Epithelial cell of esophagus (primary cell): Measurements from ENCODE around the gene KCNIP1.
"Not testable (repeated sequence)": the region's sequence is repeated elsewhere in the genome, so short reads cannot be mapped to it uniquely, and the experiment has no call there.

Source experiments
- DNase-seq: peaks from one replicate; pipeline ENCODE4 v3.0.0; 2010; ENCODE audit warnings: low read depth
- H3K4me3 ChIP-seq: 2 replicates; pipeline ENCODE4 v1.5.1; 2011; ENCODE audit warnings: mild to moderate bottlenecking, low read length, control low read depth
- TF ChIP-seq, protein P1 (sequence below): IDR thresholded peaks from 2 replicates; pipeline ENCODE4 v1.5.1; 2011; ENCODE audit warnings: low read depth, mild to moderate bottlenecking, low read length, control low read depth, inconsistent platforms; ENCODE audit not compliant: insufficient read depth; ENCODE audit errors: missing control alignments

The KCNIP1 gene

DNA sequence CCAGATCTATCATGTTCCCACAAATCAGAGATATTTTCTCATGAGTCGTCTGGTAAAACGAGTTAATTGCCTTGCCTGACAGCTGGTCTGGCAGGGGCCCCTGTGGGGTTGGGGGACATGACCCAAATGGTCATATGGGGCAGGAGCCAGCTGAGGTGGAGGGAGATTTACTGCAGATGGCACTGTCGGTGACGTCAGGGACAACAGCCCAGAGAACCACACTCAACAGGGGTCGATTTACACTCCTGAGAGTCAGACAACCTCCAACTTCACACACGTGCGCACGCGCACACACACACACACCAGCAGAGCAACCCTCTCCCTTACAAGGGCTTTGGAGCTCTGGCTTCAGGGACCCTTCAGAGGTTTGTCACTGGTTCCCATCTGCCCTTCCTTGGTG lies 256.3 kb downstream of the KCNIP1 start:
- TF ChIP-seq, protein P1, sequence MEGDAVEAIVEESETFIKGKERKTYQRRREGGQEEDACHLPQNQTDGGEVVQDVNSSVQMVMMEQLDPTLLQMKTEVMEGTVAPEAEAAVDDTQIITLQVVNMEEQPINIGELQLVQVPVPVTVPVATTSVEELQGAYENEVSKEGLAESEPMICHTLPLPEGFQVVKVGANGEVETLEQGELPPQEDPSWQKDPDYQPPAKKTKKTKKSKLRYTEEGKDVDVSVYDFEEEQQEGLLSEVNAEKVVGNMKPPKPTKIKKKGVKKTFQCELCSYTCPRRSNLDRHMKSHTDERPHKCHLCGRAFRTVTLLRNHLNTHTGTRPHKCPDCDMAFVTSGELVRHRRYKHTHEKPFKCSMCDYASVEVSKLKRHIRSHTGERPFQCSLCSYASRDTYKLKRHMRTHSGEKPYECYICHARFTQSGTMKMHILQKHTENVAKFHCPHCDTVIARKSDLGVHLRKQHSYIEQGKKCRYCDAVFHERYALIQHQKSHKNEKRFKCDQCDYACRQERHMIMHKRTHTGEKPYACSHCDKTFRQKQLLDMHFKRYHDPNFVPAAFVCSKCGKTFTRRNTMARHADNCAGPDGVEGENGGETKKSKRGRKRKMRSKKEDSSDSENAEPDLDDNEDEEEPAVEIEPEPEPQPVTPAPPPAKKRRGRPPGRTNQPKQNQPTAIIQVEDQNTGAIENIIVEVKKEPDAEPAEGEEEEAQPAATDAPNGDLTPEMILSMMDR, result no peak
- no peak for DNase-seq
- no peak overlapping the region for H3K4me3 ChIP-seq

DNA sequence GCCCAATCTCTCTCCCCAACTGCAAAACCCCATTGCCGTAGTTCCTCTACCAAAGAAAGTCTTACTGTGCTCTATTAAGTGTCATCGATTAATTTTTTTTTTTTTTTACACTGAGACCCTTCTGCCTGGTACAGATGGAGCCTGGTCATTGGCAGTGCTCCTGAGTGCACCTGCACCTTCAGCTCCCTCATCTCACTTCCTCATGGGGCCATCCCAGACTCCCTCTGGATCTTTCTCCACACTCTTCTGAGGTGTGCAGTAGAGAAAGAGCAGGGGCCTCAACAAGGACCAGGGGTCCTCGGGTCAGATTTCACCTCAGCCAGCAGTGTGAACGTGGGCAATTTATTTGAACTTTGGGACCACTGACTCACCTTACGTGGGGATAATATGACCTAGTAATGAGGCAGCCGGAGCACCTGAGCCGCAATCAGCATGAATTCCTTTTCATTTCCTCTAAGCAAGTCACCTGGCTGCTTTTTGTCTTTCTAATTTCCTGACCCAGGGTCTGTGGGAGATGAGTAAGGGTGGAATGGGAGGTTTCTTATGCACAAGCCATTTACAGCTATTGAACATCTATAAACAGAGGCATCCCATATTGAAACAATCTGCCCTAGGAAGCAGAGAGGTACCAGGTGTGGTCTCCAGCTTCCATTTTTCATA lies 257.4 kb downstream of the KCNIP1 start:
- no peak overlapping the region for H3K4me3 ChIP-seq
- TF ChIP-seq, protein P1, result no peak
- DNase-seq, result no peak

DNA sequence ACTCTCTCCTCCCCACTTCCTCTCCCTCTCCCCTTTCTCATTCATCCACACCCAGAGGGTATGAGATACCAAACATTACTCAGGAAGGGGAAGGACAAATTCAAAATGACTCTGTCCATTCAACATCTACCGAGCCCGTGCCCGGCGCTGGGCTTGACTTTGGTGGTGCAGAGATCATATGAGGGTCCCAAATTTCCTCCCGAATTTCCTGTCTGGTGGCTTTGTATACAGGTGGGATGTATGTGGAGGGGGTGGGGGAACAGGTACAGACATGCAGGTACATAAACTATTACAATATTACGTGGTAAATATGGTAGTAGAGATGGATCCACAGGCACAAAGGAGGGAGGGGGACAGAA lies 257.9 kb downstream of the KCNIP1 start:
- no peak for DNase-seq
- no peak overlapping the region for H3K4me3 ChIP-seq
- TF ChIP-seq, protein P1, result no peak

DNA sequence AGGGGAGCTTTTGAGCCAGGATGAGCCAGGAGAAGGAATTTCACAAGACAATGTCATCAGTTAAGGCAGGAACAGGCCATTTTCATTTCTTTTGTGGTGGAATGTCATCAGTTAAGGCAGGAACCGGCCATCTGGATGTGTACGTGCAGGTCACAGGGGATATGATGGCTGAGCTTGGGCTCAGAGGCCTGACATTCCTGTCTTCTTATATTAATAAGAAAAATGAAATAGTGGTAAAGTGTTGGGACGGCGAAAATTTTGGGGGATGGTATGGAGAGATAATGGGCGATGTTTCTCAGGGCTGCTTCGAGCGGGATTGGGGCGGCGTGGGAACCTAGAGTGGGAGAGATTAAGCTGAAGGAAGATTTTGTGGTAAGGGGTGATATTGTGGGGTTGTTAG lies 258.5 kb downstream of the KCNIP1 start:
- DNase-seq, H3K4me3 ChIP-seq: not testable (repeated sequence)

DNA sequence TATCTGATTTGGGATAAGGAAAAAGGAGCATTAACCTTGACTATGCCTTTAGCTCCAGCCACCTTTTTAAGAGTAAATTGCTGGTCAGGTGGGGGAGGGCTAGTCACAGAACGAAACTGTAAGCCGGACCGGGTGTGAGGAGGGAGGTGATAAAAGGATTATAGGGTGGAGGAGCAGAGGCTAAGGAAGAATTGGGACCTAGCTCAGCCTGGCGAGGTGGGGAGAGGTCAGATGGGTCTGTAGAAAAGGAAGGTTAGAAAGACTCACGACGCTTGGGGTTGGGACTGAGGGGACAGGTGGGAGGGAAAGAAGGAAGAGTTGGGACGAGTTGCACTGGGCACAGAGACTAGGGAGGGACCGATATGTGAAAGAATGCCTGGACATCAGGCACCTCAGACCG lies 262.0 kb downstream of the KCNIP1 start:
- H3K4me3 ChIP-seq, DNase-seq: not testable (repeated sequence)

DNA sequence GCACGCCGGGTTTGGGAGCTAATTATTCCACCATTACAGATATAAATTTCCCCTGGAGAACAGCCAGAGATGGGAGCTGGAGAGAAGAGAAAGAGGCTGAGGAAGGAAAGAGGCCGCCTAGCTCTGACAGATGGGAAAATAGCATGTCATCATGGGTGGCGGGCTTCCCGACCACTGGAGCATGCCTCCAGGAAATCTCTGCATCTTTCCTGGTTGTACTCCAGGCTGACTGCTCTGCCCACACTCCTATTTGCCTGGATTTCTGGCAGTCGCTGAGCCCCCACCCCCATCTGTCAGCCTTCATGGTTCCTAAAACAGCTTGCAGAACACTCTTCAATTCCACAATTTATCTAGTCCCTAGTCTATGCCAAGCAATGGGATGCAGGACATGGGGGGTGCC lies 265.4 kb downstream of the KCNIP1 start:
- H3K4me3 ChIP-seq, result no peak overlapping the region
- DNase-seq, result no peak
- TF ChIP-seq, protein P1, result no peak

DNA sequence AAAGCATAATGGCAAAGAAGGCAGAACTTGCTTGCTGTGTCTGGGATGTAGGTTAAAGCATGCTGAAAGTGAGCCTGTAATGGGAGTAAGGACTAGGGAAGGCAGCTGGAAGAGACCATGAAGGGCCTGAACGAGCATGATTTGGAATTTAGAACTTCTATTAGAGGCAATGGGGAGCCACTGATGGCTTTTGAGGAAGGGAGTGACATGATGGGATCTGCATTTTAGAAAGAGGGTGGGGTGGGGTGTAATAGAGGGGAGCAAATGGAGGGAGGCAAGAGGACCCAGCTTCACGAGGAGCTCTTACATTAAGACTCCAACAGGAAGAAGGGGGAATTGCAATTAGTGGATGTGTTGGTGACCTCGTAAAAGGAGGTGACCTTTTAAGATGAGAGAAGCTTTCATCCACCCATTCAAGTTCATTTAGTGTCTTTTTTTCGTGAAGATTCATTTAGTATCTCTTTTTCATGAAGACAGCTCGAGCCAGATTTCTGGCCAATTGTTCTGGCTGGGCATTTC lies 266.1 kb downstream of the KCNIP1 start:
- TF ChIP-seq, protein P1, result no peak
- no peak overlapping the region for H3K4me3 ChIP-seq
- no peak for DNase-seq

DNA sequence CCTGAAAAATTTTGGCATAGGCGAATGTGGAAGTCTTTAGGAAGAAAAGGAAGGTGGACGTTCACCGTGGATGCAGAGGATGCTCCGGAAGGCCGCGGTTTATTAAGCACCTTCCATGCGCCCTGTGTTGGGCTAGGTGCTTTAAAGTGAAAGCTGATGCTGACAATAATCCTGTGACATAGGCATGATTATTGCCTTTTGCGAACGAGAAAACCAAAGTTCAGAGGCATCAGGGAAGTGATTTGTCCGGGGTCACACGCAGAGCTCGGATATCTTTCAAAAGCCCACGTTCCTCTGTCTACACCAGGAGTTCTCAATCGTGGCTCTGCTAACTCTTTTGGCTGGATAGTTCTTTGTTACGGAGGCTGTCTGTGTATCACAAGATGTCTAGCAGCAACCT lies 267.7 kb downstream of the KCNIP1 start:
- H3K4me3 ChIP-seq, result no peak overlapping the region

More for the DNA sequence above, 267.7 kb downstream of the KCNIP1 start:
- no peak for DNase-seq
- TF ChIP-seq, protein P1, result no peak
